Measurements from ENCODE around the gene TMEM209. TPM values are rescaled to one million over a fixed set of nuclear protein-coding genes. Genes with fewer than 3 reads are reported as not detected.

TMEM209 gene
- total RNA-seq, 1 donor from 2014 or later, result 15.1 TPM

DNA sequence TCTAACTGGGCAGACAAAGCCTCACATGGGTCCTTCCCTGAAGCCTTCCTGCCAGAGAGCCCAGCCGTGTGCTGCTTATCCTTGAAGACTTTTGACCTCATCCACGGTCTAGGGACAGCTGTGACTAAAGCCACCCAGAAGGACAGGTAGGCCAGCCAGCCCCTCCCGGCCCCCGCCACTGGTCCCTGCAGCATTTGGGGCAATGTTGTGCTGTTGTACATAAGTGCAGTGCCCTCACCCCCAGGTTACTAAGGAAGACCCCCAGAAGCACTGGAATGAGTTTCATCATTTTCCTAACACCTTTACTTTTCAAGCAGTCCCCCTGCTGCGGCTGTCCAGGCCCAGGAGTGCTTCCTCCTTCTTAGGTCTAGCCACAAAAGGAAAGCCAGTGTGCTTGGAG is 43.0 kb downstream of the TMEM209 start:
- Histone ChIP-seq H2AFZ (ENCODE audit: low read depth, low read length) (no peak overlapping the region), H3K4me2 (ENCODE audit: low read length) (no peak overlapping the region), H3K4me1 (ENCODE audit: insufficient read depth, low read length) (no peaks in the 10 kb centered on the region), H3K79me2 (ENCODE audit: insufficient read depth, low read length) (no peaks in the 10 kb centered on the region), H4K20me1 (ENCODE audit: insufficient read depth, low read length) (no peaks in the 10 kb centered on the region), H3K4me3 (ENCODE audit: insufficient read depth, low read depth, low read length) (no peak overlapping the region), H3K9ac (ENCODE audit: low read length) (no peak overlapping the region), H3K27me3 (ENCODE audit: insufficient read depth, low read length) (no peaks in the 10 kb centered on the region), H3K36me3 (ENCODE audit: insufficient read depth, low read length) (peaks cover 14% of the 10 kb centered on the region), H3K27ac (ENCODE audit: low read depth, low read length) (no peak overlapping the region), H3K9me3 (ENCODE audit: insufficient read depth, low read depth, low read length) (no peaks in the 10 kb centered on the region)
- TF ChIP-seq EZH2 (IDR thresholded peaks at IDR 0.05; ENCODE audit: insufficient read depth, low read length), result no peak
- TF ChIP-seq, protein P1, sequence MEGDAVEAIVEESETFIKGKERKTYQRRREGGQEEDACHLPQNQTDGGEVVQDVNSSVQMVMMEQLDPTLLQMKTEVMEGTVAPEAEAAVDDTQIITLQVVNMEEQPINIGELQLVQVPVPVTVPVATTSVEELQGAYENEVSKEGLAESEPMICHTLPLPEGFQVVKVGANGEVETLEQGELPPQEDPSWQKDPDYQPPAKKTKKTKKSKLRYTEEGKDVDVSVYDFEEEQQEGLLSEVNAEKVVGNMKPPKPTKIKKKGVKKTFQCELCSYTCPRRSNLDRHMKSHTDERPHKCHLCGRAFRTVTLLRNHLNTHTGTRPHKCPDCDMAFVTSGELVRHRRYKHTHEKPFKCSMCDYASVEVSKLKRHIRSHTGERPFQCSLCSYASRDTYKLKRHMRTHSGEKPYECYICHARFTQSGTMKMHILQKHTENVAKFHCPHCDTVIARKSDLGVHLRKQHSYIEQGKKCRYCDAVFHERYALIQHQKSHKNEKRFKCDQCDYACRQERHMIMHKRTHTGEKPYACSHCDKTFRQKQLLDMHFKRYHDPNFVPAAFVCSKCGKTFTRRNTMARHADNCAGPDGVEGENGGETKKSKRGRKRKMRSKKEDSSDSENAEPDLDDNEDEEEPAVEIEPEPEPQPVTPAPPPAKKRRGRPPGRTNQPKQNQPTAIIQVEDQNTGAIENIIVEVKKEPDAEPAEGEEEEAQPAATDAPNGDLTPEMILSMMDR (IDR thresholded peaks at IDR 0.05; ENCODE audit: insufficient read depth, low read depth, low read length), result no peak
- no peak overlapping the region for H3K4me3 Mint-ChIP-seq (ENCODE audit: unreplicated experiment)
- H3K27ac Mint-ChIP-seq (ENCODE audit: unreplicated experiment), result no peak overlapping the region
- no peaks in the 10 kb centered on the region for H3K4me1 Mint-ChIP-seq (ENCODE audit: low read depth, unreplicated experiment)
- H3K9me3 Mint-ChIP-seq (ENCODE audit: unreplicated experiment), result peaks cover 8% of the 10 kb centered on the region
- H3K27me3 Mint-ChIP-seq (ENCODE audit: low read depth, unreplicated experiment), result no peaks in the 10 kb centered on the region
- FAIRE-seq, result no peak
- peaks cover 43% of the 10 kb centered on the region for H3K36me3 Mint-ChIP-seq (ENCODE audit: low read depth, unreplicated experiment)
- DNase-seq (ENCODE audit: low read depth), result no peak

DNA sequence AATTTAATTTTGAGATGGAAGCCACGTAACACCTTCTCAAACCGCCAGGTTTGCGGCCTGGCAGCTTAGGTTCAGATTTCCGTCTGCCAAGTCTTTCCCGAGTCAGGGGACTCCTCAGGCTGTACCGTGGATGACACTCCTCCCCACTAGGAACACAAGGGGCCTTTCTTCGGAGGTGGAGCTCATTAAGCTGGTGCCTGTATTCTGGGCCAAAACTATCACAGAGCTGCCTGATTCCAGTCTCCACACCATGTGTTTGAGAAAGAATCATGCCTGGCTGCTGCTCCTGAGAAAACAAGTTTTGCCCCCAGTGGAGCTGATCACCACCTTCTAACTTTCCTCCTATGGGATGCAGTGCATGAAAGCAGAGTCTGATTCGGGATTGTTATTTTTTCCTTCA is 44.8 kb downstream of the TMEM209 start:
- Histone ChIP-seq H3K4me1 (ENCODE audit: insufficient read depth, low read length) (no peaks in the 10 kb centered on the region), H3K36me3 (ENCODE audit: insufficient read depth, low read length) (peaks cover 14% of the 10 kb centered on the region), H3K9ac (ENCODE audit: low read length) (no peak overlapping the region), H3K27ac (ENCODE audit: low read depth, low read length) (no peak overlapping the region), H3K4me2 (ENCODE audit: low read length) (no peak overlapping the region), H3K9me3 (ENCODE audit: insufficient read depth, low read depth, low read length) (peaks cover 3% of the 10 kb centered on the region), H4K20me1 (ENCODE audit: insufficient read depth, low read length) (no peaks in the 10 kb centered on the region), H3K79me2 (ENCODE audit: insufficient read depth, low read length) (no peaks in the 10 kb centered on the region), H3K27me3 (ENCODE audit: insufficient read depth, low read length) (no peaks in the 10 kb centered on the region), H2AFZ (ENCODE audit: low read depth, low read length) (no peak overlapping the region), H3K4me3 (ENCODE audit: insufficient read depth, low read depth, low read length) (no peak overlapping the region)
- no peak for DNase-seq (ENCODE audit: low read depth)
- H3K36me3 Mint-ChIP-seq (ENCODE audit: low read depth, unreplicated experiment), result peaks cover 48% of the 10 kb centered on the region
- H3K4me1 Mint-ChIP-seq (ENCODE audit: low read depth, unreplicated experiment), result no peaks in the 10 kb centered on the region
- no peaks in the 10 kb centered on the region for H3K27me3 Mint-ChIP-seq (ENCODE audit: low read depth, unreplicated experiment)
- TF ChIP-seq EZH2 (IDR thresholded peaks at IDR 0.05; ENCODE audit: insufficient read depth, low read length), result no peak
- TF ChIP-seq, protein P1 (IDR thresholded peaks at IDR 0.05; ENCODE audit: insufficient read depth, low read depth, low read length), result no peak
- H3K4me3 Mint-ChIP-seq (ENCODE audit: unreplicated experiment), result no peak overlapping the region
- no peak overlapping the region for H3K27ac Mint-ChIP-seq (ENCODE audit: unreplicated experiment)
- FAIRE-seq, result no peak
- peaks cover 8% of the 10 kb centered on the region for H3K9me3 Mint-ChIP-seq (ENCODE audit: unreplicated experiment)

DNA sequence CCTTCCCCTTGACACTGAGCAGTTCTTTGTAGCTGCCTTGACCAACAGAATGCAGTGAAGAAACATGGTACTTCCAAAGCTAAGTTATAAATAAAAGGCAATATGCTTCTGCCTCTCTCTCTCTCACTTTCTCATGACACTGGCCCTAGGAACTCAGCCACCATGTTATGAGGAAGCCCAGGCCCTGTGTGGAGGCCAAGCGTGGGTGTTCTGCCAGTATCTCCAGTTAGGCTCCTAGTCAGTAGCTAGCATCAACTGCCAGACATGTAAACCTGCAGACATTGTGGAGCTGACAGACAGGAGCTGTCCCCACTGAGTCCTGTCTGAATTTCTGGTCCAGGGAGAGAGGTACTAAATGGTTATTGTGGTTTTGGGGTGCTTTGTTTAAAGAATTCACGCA is 45.2 kb downstream of the TMEM209 start:
- H3K36me3 Mint-ChIP-seq (ENCODE audit: low read depth, unreplicated experiment), result peaks cover 47% of the 10 kb centered on the region
- no peak overlapping the region for H3K4me3 Mint-ChIP-seq (ENCODE audit: unreplicated experiment)
- peaks cover 12% of the 10 kb centered on the region for H3K36me3 ChIP-seq (ENCODE audit: insufficient read depth, low read length)
- TF ChIP-seq, protein P1 (IDR thresholded peaks at IDR 0.05; ENCODE audit: insufficient read depth, low read depth, low read length), result no peak
- TF ChIP-seq EZH2 (IDR thresholded peaks at IDR 0.05; ENCODE audit: insufficient read depth, low read length), result no peak
- FAIRE-seq (no peak), DNase-seq (ENCODE audit: low read depth) (no peak)
- no peak overlapping the region for H2AFZ ChIP-seq (ENCODE audit: low read depth, low read length)
- H3K4me2 ChIP-seq (ENCODE audit: low read length), result no peak overlapping the region
- H3K4me3 ChIP-seq (ENCODE audit: insufficient read depth, low read depth, low read length), result no peak overlapping the region
- H3K27me3 ChIP-seq (ENCODE audit: insufficient read depth, low read length), result no peaks in the 10 kb centered on the region
- no peak overlapping the region for H3K9ac ChIP-seq (ENCODE audit: low read length)
- H3K27me3 Mint-ChIP-seq (ENCODE audit: low read depth, unreplicated experiment), result no peaks in the 10 kb centered on the region
- H3K27ac ChIP-seq (ENCODE audit: low read depth, low read length), result no peak overlapping the region
- H3K27ac Mint-ChIP-seq (ENCODE audit: unreplicated experiment), result no peak overlapping the region
- H3K4me1 Mint-ChIP-seq (ENCODE audit: low read depth, unreplicated experiment), result no peaks in the 10 kb centered on the region
- no peaks in the 10 kb centered on the region for H3K79me2 ChIP-seq (ENCODE audit: insufficient read depth, low read length)
- no peaks in the 10 kb centered on the region for H3K4me1 ChIP-seq (ENCODE audit: insufficient read depth, low read length)
- no peaks in the 10 kb centered on the region for H4K20me1 ChIP-seq (ENCODE audit: insufficient read depth, low read length)
- H3K9me3 Mint-ChIP-seq (ENCODE audit: unreplicated experiment), result peaks cover 8% of the 10 kb centered on the region
- peaks cover 3% of the 10 kb centered on the region for H3K9me3 ChIP-seq (ENCODE audit: insufficient read depth, low read depth, low read length)

Measured in astrocyte (in vitro differentiated cells and primary cell).